AG04449 (cell line): ENCODE results near the gene SLC35C1.
A peak's percentile ranks its signal among the peaks of the same experiment; 100 is the strongest.

ENCODE experiments used
- CTCF ChIA-PET: fragments of 350-600 bp; formaldehyde crosslinking; extraction: SDS; loops from one replicate; lab custom pipeline; 2021; ENCODE audit warnings: antibody characterized with exemption; lab: Yijun Ruan, JAX
- POLR2A ChIA-PET: fragments of 400-600, 350-600 bp; formaldehyde crosslinking; extraction: SDS; loops from one replicate; lab custom pipeline; 2020; ENCODE audit warnings: antibody characterized with exemption, inconsistent platforms; lab: Yijun Ruan, JAX
- DNase-seq: peaks from one replicate; pipeline ENCODE4 v3.0.0-alpha.2; 2010; ENCODE audit warnings: low read depth, low spot score
- H3K4me3 ChIP-seq: 2 replicates; pipeline ENCODE4 v1.5.1; 2011; ENCODE audit warnings: low read depth, mild to moderate bottlenecking, control low read depth, low read length
- CTCF ChIP-seq: IDR thresholded peaks from one replicate; pipeline ENCODE4 v1.5.1; 2011; ENCODE audit warnings: mild to moderate bottlenecking, moderate library complexity, low read length, control low read depth, inconsistent platforms; ENCODE audit not compliant: insufficient read depth; ENCODE audit errors: missing control alignments

SLC35C1 gene

DNA sequence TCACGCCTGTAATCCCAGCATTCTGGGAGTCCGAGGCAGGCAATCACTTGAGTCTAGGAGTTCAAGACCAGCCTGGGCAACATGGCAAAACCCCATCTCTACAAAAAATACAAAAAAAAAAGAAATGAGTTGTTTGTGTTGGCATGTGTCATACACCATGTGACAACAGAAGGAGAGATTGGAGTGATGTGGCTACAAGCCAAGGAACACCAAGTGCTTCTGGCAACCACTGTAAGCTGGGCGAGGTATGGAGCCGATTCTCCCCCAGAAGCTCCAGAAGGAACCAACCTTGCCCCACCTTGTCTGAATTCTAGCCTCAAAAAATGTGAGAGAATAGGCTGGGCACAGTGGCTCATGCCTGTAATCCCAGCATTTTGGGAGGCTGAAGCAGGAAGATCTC is 39.1 kb upstream of the SLC35C1 start:
- ChIA-PET CTCF (interaction anchor here (1.1 to 14.9 kb wide), 2 partner anchors 394 to 426 kb away, joined by 5 to 252 read pairs; no protein-coding TSS in a partner anchor), POLR2A (no interaction called here)
- no peak for DNase-seq
- no peak overlapping the region for H3K4me3 ChIP-seq
- TF ChIP-seq CTCF, result no peak

DNA sequence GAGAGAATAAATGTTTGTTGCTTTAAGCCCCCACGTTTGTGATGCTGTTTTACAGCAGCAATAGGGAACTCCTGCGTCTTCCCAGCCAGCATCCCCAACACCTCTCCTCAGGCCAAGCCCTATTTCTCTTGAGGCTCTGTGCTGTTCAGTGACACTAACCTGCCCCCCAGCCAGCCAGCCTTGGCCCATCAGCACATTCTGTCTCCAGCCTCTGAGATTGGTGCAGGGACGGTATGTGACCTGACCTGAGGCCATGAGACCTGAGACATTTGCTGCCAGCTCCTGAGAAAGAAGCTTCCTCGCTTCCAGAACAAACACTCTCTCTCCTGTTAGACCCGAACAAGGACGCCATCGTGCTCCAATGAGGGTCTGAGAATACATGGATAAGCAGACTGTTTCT is 38.5 kb upstream of the SLC35C1 start:
- H3K4me3 ChIP-seq, result no peak overlapping the region
- CTCF ChIA-PET, result interaction anchor here (1.3 to 14.9 kb wide), 3 partner anchors 9 to 426 kb away, joined by 3 to 252 read pairs (median 7); no protein-coding TSS in a partner anchor
- no peak for TF ChIP-seq CTCF
- no peak for DNase-seq
- POLR2A ChIA-PET, result no interaction called here

DNA sequence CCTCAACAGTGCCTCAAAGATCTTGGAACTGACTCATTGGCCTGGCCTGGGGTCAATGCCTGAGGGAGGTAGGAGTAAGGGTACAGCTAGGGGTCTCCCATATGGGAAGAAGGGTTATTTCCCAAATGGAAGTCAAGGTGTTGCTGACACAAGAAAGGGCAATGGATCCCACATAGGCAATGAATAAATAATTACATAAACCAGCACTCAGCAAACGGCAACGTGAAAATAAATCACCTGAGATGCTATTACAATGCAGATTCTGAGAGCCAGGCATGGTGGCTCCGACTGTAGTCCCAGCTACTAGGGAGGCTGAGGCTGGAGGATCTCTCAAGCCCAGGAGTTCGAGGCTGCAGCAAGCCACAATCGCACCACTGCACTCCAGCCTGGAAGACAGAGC is 36.5 kb upstream of the SLC35C1 start:
- CTCF ChIA-PET, result interaction anchor here (1.3 to 14.9 kb wide), 9 partner anchors 10 to 832 kb away, joined by 3 to 252 read pairs (median 4); no protein-coding TSS in a partner anchor
- no peak overlapping the region for H3K4me3 ChIP-seq
- POLR2A ChIA-PET, result no interaction called here
- DNase-seq, result no peak
- no peak for TF ChIP-seq CTCF

- DNase-seq, result no peak
- H3K4me3 ChIP-seq, result no peak overlapping the region
- no peak for TF ChIP-seq CTCF
- POLR2A ChIA-PET, result no interaction called here
- CTCF ChIA-PET, result interaction anchor here (1.1 to 14.9 kb wide), 9 partner anchors 11 to 435 kb away, joined by 3 to 252 read pairs (median 22); no protein-coding TSS in a partner anchor
Measured at GRCh38 chr11:45769960-45770359, 35.0 kb upstream of the SLC35C1 start.

- CTCF ChIA-PET, result interaction anchor here (0.8 to 14.9 kb wide), 72 partner anchors 9 to 841 kb away, joined by 3 to 252 read pairs (median 4); no protein-coding TSS in a partner anchor
- H3K4me3 ChIP-seq, result peak overlapping the region; percentile 62
- no peak for DNase-seq
- TF ChIP-seq CTCF, result peak; percentile 82
- POLR2A ChIA-PET, result interaction anchor here (0.6 kb wide), 1 partner anchor 590 kb away, joined by 3 read pairs; no protein-coding TSS in a partner anchor
Measured at GRCh38 chr11:45771193-45771565, 33.8 kb upstream of the SLC35C1 start.

DNA sequence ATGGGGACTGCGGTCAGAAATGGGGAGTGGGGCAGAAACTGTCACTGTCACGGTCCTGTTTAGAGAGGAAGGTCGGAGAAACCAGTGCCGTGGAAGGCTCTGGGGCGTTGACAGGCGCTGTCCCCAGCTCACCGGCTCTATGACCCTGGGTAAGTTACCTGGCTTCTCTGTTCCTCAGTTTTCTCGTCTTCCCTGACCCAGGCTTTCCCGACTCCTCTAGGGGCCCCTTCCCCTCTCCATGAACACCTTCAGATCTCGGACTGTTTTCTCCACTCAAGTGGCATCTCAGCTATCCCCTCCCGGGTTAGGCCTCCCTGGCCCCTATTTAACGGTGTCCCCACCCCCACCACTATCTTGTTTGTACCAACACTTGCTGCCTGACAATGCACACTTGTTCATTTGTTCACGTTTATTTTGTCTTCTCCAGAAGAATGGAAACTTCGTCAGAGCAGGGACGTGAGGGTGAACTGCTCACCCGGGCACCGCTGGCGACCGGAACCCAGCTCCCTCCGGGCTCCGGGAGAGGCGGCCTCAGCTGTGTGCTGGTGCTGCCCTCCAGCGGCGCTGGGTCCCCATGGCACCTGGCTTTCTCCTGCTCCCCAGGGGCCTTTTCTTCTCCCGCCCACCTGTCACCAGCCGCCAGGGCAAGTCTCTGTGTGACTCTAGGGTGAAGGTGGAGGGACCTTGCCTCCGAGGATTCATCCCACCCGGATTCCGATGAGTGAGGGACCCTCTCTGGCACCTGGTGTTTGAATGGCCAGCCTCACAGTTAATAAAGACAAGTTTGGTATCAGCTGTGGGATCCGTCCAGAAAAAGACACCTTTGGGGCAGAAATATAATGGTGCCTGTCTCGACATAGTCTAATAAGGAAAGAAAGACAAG is 33.1 kb upstream of the SLC35C1 start:
- H3K4me3 ChIP-seq, result peak overlapping the region; percentile 62
- POLR2A ChIA-PET, result no interaction called here
- TF ChIP-seq CTCF, result peak; percentile 97
- CTCF ChIA-PET, result interaction anchor here (0.7 to 14.9 kb wide), 72 partner anchors 10 to 842 kb away, joined by 3 to 252 read pairs (median 4); no protein-coding TSS in a partner anchor
- DNase-seq, result no peak
